ENCODE data around the gene C1orf226.
A peak's percentile ranks its signal among the peaks of the same experiment; 100 is the strongest.

Gene C1orf226

GRCh38 chr1:162364498-162364897, 17.0 kb upstream of the C1orf226 start:
- TF ChIP-seq CTCF (IDR thresholded peaks at IDR 0.05; ENCODE audit: insufficient read depth, low read depth, low read length, missing control alignments): no peak
- H3K4me3 ChIP-seq (ENCODE audit: low read length): no peak overlapping the region
- DNase-seq (ENCODE audit: low read depth): no peak

- DNase-seq (ENCODE audit: low read depth): no peak
Observed at GRCh38 chr1:162365284-162366020, 16.1 kb upstream of the C1orf226 start.

GRCh38 chr1:162366149-162366548, 15.4 kb upstream of the C1orf226 start:
- DNase-seq (ENCODE audit: low read depth): no peak
- TF ChIP-seq CTCF (IDR thresholded peaks at IDR 0.05; ENCODE audit: insufficient read depth, low read depth, low read length, missing control alignments): no peak
- H3K4me3 ChIP-seq (ENCODE audit: low read length): no peak overlapping the region

More at GRCh38 chr1:162365284-162366020, 16.1 kb upstream of the C1orf226 start:
- no peak for TF ChIP-seq CTCF (IDR thresholded peaks at IDR 0.05; ENCODE audit: insufficient read depth, low read depth, low read length, missing control alignments)
- no peak overlapping the region for H3K4me3 ChIP-seq (ENCODE audit: low read length)

- no peak for TF ChIP-seq CTCF (IDR thresholded peaks at IDR 0.05; ENCODE audit: insufficient read depth, low read depth, low read length, missing control alignments)
- H3K4me3 ChIP-seq (ENCODE audit: low read length): peak overlapping the region; percentile 21
- DNase-seq (ENCODE audit: low read depth): no peak
Observed at GRCh38 chr1:162366671-162367070, 14.9 kb upstream of the C1orf226 start.

- peak overlapping the region; percentile 21 for H3K4me3 ChIP-seq (ENCODE audit: low read length)
- no peak for DNase-seq (ENCODE audit: low read depth)
- no peak for TF ChIP-seq CTCF (IDR thresholded peaks at IDR 0.05; ENCODE audit: insufficient read depth, low read depth, low read length, missing control alignments)
Observed at GRCh38 chr1:162367073-162367472, 14.5 kb upstream of the C1orf226 start.

GRCh38 chr1:162367772-162368171, 13.8 kb upstream of the C1orf226 start:
- no peak overlapping the region for H3K4me3 ChIP-seq (ENCODE audit: low read length)
- TF ChIP-seq CTCF (IDR thresholded peaks at IDR 0.05; ENCODE audit: insufficient read depth, low read depth, low read length, missing control alignments): no peak
- no peak for DNase-seq (ENCODE audit: low read depth)

GRCh38 chr1:162368451-162368850, 13.1 kb upstream of the C1orf226 start:
- H3K4me3 ChIP-seq (ENCODE audit: low read length): no peak overlapping the region
- DNase-seq (ENCODE audit: low read depth): no peak
- TF ChIP-seq CTCF (IDR thresholded peaks at IDR 0.05; ENCODE audit: insufficient read depth, low read depth, low read length, missing control alignments): no peak

Measured in epithelial cell of esophagus (primary cell).